Body of pancreas (tissue), 4 donors: ENCODE results near the gene APLP2. TPM values are rescaled to one million over a fixed set of nuclear protein-coding genes. Genes with fewer than 3 reads are reported as not detected.

Experiments
- ATAC-seq: fragments of 150-250 bp; one replicate; pipeline ENCODE4 v1.9.1; 2016
- DNase-seq, 4 donors: peaks; one replicate each; pipeline ENCODE4 v3.0.0-alpha.2; 2019
- H3K27ac ChIP-seq, 4 donors: fragments of 200-600 bp; sonication (generic); 1 replicate in 3 of 4; 2 replicates in 1 of 4; pipeline versions ENCODE4 v1.5.1 to v1.6.1; 2016 to 2019; ENCODE audit warnings: mild to moderate bottlenecking in 1 of 4, mixed read lengths in 1 of 4, moderate library complexity in 1 of 4
- H3K27me3 ChIP-seq, 2 donors: fragments of 200-600 bp; sonication (generic); one replicate each; pipeline ENCODE4 v1.6.0; 2016; ENCODE audit warnings: mild to moderate bottlenecking in 1 of 2
- H3K36me3 ChIP-seq, 2 donors: fragments of 200-600 bp; sonication (generic); replicated peaks in 1 of 2; 2 replicates each; pipeline ENCODE4 v1.5.1; 2016; ENCODE audit warnings: low read depth in 2 of 2; ENCODE audit not compliant: insufficient read depth in 1 of 2
- H3K4me1 ChIP-seq: fragments of 200-600 bp; sonication (generic); one replicate; pipeline ENCODE4 v1.6.0; 2016
- H3K4me3 ChIP-seq, 2 donors: fragments of 200-600 bp; sonication (generic); 1 replicate in 1 of 2; 2 replicates in 1 of 2; pipeline ENCODE4 v1.5.1; 2016 to 2019
- H3K9me3 ChIP-seq, 3 donors: fragments of 200-600 bp; sonication (generic); 1 replicate in 2 of 3; 2 replicates in 1 of 3; pipeline ENCODE4 v1.5.1; 2016
- CTCF ChIP-seq, 7 experiments: fragments of 450-650 bp in 4 of 7; fragments of 200-600 bp in 3 of 7; sonication (generic) in 3 of 7; IDR thresholded peaks; one replicate each; pipeline ENCODE4 v1.5.1; 2016 to 2019; ENCODE audit warnings: antibody characterized with exemption in 7 of 7
- POLR2A ChIP-seq, 3 donors: fragments of 450-650 bp; IDR thresholded peaks; one replicate each; pipeline ENCODE4 v1.6.1; 2016; ENCODE audit warnings: antibody characterized with exemption in 3 of 3, mild to moderate bottlenecking in 2 of 3
- WGBS, 2 donors: methylation state at CpG; one replicate each; pipeline ENCODE4 v1.1.5; 2017; 5-methylcytosine and 5-hydroxymethylcytosine counted together
- intact Hi-C: fragments of 100-400 bp; cut with DNase I; formaldehyde crosslinking; loops from one replicate; pipeline ENCODE4 v1.15.1; 2023
- total RNA-seq, 2 donors: library from RNA; depleted of rRNA; stranded (reverse); fragments of >200 nt; gene quantifications; one replicate each; pipeline ENCODE4 v1.1.0, GENCODE V29; 2016

APLP2 gene
- total RNA-seq, 2 donors from 2014 or later: 157 to 177 TPM

GRCh38 chr11:130137999-130138398 is 68.3 kb downstream of the APLP2 start:
- Histone ChIP-seq H3K9me3 (no peaks in the 10 kb centered on the region), H3K4me3 (no peak overlapping the region), H3K4me1 (no peaks in the 10 kb centered on the region), H3K36me3 (no peaks in the 10 kb centered on the region), H3K27me3 (no peaks in the 10 kb centered on the region), H3K27ac (no peak overlapping the region)
- intact Hi-C loops: no loop called here
- 89 to 91% methylated on average over 9 of the region's 9 CpGs for WGBS, 2 donors
- ATAC-seq (no peak), DNase-seq (no peak)
- TF ChIP-seq POLR2A (IDR thresholded peaks at IDR 0.05) (no peak), CTCF (IDR thresholded peaks at IDR 0.05) (no peak)

GRCh38 chr11:130139401-130139800 is 69.7 kb downstream of the APLP2 start:
- no peaks in the 10 kb centered on the region for H3K9me3 ChIP-seq
- no peak overlapping the region for H3K4me3 ChIP-seq
- WGBS, 2 donors: 74 to 85% methylated on average over 13 of the region's 13 CpGs
- no peaks in the 10 kb centered on the region for H3K36me3 ChIP-seq
- DNase-seq (no peak), ATAC-seq (no peak)
- no peak for TF ChIP-seq CTCF (IDR thresholded peaks at IDR 0.05)
- no peak for TF ChIP-seq POLR2A (IDR thresholded peaks at IDR 0.05)
- intact Hi-C loops: no loop called here
- H3K4me1 ChIP-seq: peaks cover 6% of the 10 kb centered on the region
- no peaks in the 10 kb centered on the region for H3K27me3 ChIP-seq
- H3K27ac ChIP-seq: no peak overlapping the region

- Histone ChIP-seq H3K27ac (no peak overlapping the region), H3K27me3 (no peaks in the 10 kb centered on the region), H3K9me3 (no peaks in the 10 kb centered on the region), H3K4me1 (peaks cover 29% of the 10 kb centered on the region), H3K36me3 (no peaks in the 10 kb centered on the region), H3K4me3 (no peak overlapping the region)
- no peak for TF ChIP-seq POLR2A (IDR thresholded peaks at IDR 0.05)
- no peak for TF ChIP-seq CTCF (IDR thresholded peaks at IDR 0.05)
- intact Hi-C loops: no loop called here
- ATAC-seq (no peak), DNase-seq (no peak)
- WGBS, 2 donors: 86 to 87% methylated on average over 17 to 19 of the region's 19 CpGs
Measured at GRCh38 chr11:130141561-130142341, 72.1 kb downstream of the APLP2 start.

GRCh38 chr11:130144141-130144540 is 74.4 kb downstream of the APLP2 start:
- Histone ChIP-seq H3K27me3 (no peaks in the 10 kb centered on the region), H3K27ac (peak overlapping the region in 3 of 4 donors; percentile 75 to 86 (median 85)), H3K4me3 (no peak overlapping the region), H3K9me3 (no peaks in the 10 kb centered on the region), H3K4me1 (peaks cover 38% of the 10 kb centered on the region), H3K36me3 (no peaks in the 10 kb centered on the region)
- ATAC-seq (no peak), DNase-seq (no peak)
- intact Hi-C loops: no loop called here
- TF ChIP-seq CTCF (IDR thresholded peaks at IDR 0.05) (no peak), POLR2A (IDR thresholded peaks at IDR 0.05) (no peak)
- WGBS, 2 donors: 52 to 61% methylated on average over 10 of the region's 10 CpGs

- H3K4me3 ChIP-seq: no peak overlapping the region
- no peaks in the 10 kb centered on the region for H3K36me3 ChIP-seq
- no peaks in the 10 kb centered on the region for H3K9me3 ChIP-seq
- peak overlapping the region; percentile 3 to 86 (median 80) for H3K27ac ChIP-seq
- H3K4me1 ChIP-seq: peaks cover 38% of the 10 kb centered on the region
- WGBS, 2 donors: 79% methylated on average over 7 of the region's 7 CpGs
- peak in 2 of 4 donors; percentile 45 to 54 for DNase-seq
- TF ChIP-seq POLR2A (IDR thresholded peaks at IDR 0.05) (no peak), CTCF (IDR thresholded peaks at IDR 0.05) (no peak)
- intact Hi-C loops: no loop called here
- ATAC-seq: peak; percentile 20
- H3K27me3 ChIP-seq: no peaks in the 10 kb centered on the region
Measured at GRCh38 chr11:130144861-130145281, 75.2 kb downstream of the APLP2 start.
